Measurements from ENCODE around the gene TNFAIP3.
"Not testable (repeated sequence)": the region's sequence is repeated elsewhere in the genome, so short reads cannot be mapped to it uniquely, and the experiment has no call there.

Gene TNFAIP3

GRCh38 chr6:137844773-137845172 lies 22.3 kb upstream of the TNFAIP3 start:
- not testable (repeated sequence) for DNase-seq (ENCODE audit: low read depth in 3 of 3, low spot score in 1 of 3)

DNA sequence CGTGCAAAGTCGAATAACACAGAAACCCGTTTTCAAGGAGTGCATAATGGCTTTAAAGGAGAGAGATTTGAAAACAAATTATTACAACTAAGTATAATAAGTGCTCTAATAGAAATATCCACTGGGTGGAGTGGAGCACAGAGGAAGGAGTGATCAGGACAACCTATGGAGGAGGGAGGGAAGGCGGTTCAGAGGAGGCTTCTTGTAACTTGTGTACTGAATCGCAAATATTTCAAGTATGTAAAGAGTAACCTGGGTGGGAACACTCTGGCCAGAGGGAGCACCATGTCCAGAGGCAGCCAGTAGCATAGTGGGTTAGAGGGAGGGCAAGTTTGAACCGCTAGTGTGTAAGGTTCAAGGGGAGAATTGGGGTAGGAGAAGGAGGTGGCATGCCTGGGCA lies 21.6 kb upstream of the TNFAIP3 start:
- no peak for DNase-seq (ENCODE audit: low read depth in 3 of 3, low spot score in 1 of 3)

- DNase-seq (ENCODE audit: low read depth in 3 of 3, low spot score in 1 of 3): no peak
These were observed 20.8 kb upstream of the TNFAIP3 start for GRCh38 chr6:137846274-137846673.

DNA sequence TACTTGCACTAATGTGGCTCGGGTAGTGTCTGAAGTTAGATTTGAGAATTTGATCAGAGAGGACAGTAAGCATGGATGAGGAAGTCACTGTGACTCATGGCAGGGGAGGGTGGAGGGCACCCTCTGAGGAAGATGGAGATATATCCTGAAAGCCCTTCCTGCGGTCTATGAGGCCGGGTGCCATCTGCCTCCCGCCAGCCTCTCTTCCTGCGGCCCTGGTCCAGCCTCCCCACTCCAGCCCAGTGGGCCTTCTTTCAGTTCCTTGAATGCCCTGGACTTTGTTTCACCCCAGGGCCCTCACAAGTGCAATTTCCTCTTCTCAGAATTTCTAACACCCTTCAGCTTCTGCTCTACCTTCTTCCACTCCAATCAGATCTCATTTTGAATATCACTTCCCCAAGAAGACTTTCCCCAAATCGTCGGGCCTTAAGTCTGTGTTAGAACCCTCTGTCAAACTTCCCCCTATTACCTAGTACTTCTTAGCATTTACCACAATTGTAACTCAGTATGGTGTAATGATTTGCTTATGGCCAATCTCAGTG lies 20.2 kb upstream of the TNFAIP3 start:
- DNase-seq (ENCODE audit: low read depth in 3 of 3, low spot score in 1 of 3): no peak

DNA sequence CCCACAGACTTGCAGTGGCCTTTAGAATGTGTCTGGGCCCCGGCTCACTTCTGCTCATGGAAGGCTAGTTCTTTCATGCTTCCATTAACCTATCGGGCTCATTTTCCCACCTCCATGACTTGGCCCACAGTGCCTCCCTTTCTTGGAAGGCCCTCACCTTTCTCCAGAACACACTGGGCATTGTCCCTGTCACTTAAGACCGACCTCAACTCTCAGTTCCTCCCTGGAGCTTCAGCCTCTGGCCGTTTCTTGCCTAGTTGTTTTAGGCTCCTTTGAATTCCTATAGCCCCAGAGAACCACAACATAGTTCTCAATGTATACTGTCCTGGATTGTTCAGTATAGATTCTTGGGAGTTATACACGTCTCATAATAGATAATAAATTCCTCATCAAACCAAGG lies 19.3 kb upstream of the TNFAIP3 start:
- no peak for DNase-seq (ENCODE audit: low read depth in 3 of 3, low spot score in 1 of 3)

GRCh38 chr6:137848672-137849071 lies 18.4 kb upstream of the TNFAIP3 start:
- no peak for DNase-seq (ENCODE audit: low read depth in 3 of 3, low spot score in 1 of 3)

- DNase-seq (ENCODE audit: low read depth in 3 of 3, low spot score in 1 of 3): no peak
These were observed 17.7 kb upstream of the TNFAIP3 start for GRCh38 chr6:137849181-137849980.

DNA sequence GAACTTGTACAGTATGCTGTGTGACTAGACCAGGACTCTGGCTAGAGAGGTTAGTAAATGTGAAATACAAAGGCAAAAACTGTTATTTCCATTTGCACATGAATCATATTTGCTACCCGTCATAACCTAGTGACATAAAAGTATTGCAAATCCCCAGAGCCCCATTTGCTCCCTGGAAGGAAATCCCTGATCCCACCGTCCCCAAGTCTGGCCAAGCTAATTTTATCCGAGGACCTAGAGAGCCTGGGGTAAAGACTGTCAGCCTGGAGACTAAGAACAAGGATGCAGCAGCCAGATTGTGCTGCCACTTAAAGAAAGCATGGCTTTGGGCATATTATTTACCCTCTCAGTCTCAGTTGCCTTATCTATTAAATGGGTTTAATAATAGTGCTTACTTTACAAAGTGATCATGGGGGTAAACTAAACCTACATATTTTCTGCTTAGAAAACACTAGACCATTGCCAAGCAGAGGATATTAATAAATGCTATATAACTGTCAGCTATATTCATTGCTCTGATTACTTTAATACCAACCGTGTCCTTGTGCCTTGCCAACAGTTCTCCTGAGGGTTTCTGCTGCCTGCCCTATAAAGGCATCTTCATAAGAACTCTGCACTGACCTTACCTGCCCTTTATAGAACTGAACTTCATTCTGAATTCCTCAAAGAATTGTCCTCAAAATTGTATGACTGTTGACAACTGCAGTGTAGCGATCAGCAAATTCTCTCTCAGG lies 16.9 kb upstream of the TNFAIP3 start:
- DNase-seq (ENCODE audit: low read depth in 3 of 3, low spot score in 1 of 3): no peak

- DNase-seq (ENCODE audit: low read depth in 3 of 3, low spot score in 1 of 3): no peak
These were observed 16.1 kb upstream of the TNFAIP3 start for GRCh38 chr6:137850816-137851602.

- DNase-seq (ENCODE audit: low read depth in 3 of 3, low spot score in 1 of 3): no peak
These were observed 15.4 kb upstream of the TNFAIP3 start for GRCh38 chr6:137851669-137852068.

DNA sequence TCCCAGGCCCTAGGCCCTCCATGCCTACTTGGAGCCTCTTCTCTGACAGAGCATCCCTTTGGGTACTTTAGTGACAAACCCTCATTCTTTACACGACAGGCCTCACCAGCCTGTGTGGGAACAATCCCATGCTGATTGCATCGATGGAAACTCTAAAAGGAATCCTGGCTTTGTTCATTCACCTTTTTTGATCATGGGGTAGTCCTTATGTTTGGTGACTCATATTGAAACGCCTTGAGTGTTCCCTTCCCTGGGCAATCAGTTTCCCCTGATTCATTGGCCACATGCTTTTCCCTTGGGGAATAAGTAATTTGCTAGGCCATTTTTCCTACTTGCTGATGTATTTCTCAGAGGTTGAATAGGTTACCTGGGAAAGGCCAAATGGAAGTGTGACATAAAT lies 14.7 kb upstream of the TNFAIP3 start:
- DNase-seq (ENCODE audit: low read depth in 3 of 3, low spot score in 1 of 3): no peak

- no peak for DNase-seq (ENCODE audit: low read depth in 3 of 3, low spot score in 1 of 3)
These were observed 14.2 kb upstream of the TNFAIP3 start for GRCh38 chr6:137852811-137853210.

DNA sequence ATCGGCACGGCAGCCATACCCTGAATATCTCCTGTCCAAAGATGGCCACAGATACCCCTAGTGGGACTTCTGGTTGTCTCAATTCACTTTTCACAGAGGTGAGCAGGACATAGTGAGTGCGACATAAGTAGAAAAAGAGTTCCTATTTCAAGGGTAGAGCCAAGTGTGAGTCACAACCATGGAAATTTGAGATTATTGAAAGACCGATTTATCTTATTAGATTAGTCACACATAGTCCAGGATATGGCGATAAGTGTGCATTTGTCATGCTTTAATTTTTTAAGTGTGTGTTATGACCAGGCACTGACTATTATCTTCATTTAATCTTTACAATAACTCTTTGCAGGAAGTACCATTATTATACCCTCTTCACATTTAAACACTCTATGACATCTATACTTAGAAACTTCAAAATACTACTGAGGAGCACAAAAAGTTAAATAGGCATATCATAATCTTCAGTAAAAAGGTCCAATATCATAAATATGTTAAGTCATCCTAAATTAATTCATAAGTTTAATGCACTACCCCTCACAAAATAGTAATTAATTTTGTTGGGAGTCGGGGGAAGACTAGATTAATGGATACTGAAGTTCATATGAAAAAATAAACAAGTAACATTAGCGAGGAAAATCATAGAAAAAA lies 13.4 kb upstream of the TNFAIP3 start:
- no peak for DNase-seq (ENCODE audit: low read depth in 3 of 3, low spot score in 1 of 3)

DNA sequence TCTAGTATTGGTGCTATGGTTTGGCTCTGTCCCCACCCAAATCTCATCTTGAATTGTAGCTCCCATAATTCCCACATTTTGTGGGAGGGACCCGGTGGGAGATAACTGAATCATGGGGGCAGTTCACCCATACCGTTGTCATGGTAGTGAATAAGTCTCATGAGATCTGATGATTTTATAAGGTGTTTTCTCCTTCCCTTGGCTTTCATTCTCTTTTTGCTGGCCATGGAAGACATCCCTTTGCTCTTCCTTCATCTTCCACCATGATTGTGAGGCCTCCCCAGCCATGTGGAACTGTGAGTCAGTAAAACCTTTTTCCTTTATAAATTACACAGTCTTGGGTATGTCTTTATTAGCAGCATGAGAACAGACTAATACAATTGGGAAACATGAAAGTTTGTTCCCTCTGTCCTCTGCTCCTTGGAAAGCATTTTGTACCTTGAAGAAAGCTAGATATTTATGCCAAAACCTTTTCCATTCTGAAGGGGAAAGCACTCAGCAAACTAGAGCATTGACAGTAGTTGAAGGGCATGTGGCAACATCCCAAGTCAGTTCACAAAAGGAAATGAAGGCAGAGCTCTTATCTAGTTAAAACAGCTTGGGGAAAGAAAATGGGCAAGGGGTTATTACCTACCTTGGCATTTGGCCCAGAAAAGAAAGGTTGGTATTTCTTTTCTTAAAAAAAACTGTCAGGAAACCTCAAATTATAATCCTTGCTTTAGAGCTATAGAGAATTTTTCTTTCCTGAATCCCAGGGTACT lies 10.7 kb upstream of the TNFAIP3 start:
- no peak for DNase-seq (ENCODE audit: low read depth in 3 of 3, low spot score in 1 of 3)

GRCh38 chr6:137859025-137859424 lies 8.0 kb upstream of the TNFAIP3 start:
- no peak for DNase-seq (ENCODE audit: low read depth in 3 of 3, low spot score in 1 of 3)

GRCh38 chr6:137860394-137861005 lies 6.6 kb upstream of the TNFAIP3 start:
- DNase-seq (ENCODE audit: low read depth in 3 of 3, low spot score in 1 of 3): no peak

DNA sequence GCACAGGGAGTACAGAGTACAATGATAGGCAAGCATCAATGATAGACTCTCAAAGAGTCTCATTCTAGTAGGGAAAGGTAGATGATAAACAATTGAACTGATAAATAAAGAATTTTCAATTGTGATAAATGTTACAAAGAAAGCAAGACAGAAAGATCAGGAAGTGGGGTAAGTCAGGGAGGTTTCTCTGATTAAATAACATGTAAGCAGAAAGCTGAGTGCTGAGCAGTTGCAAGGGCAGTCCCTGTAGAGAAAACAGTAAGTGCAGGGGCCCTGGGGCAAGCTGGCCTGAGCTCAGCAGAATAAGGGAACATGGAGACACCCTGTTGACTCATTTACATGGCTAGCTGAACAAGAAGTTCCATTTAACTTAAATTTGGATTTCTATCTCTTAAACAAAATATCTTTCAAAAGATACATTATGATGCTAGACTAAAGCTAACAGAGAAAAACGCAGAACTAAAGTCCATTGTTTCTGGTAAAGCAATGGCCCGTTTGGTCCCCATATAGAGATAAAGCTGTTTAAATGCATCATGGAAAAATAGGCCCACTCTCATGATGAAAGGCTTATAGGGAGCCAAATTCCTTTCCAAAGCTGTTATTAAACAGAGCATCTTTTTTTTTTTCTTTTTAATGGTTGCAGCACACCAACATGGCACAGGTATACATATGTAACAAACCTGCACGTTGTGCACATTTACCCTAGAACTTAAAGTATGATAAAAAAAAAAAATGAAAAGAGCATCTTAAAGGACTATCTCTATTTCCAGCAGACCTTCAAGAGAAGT lies 5.3 kb upstream of the TNFAIP3 start:
- no peak for DNase-seq (ENCODE audit: low read depth in 3 of 3, low spot score in 1 of 3)

DNA sequence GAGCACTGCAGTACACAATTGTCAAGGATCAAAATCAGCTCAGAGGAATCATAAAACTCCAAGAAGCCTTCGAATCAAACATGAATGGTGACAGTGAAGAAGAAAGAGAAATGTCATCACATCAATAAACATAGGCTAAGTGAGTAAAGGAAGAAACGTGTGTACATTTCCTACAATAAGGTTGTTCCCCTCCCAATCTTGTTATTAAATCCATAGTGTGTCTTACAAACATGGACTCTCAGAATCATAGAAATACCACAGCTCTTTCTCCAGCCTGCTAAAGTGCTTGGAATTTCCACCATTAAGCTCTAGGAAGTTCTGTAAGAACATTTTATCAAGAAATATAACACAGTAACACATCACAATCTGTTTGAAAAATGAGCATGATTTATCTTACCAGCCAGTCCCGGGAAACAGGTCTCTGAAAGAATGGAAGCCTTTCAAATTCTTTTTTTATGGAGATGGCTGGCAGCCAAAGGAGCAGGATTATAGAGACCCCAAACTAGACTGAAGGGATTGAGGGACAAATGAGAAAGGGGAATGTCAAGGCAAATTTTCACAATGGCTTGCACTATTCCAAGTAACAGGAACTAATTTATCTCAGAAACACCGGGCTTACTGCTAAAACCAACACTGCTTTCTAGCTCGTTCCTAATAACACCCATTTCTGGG lies 4.5 kb upstream of the TNFAIP3 start:
- DNase-seq (ENCODE audit: low read depth in 3 of 3, low spot score in 1 of 3): no peak
